T-helper 2 cell treated with Interferon-gamma antibody and Interleukin-4, amounts not matched to agents 5 μg/mL and 100 μg/mL, for 36 hours (primary cell): Measurements from ENCODE around the gene SH3PXD2B.
"Not testable (repeated sequence)": the region's sequence is repeated elsewhere in the genome, so short reads cannot be mapped to it uniquely, and the experiment has no call there.

Experiments used
- DNase-seq: peaks from one replicate; pipeline ENCODE4 v3.0.0; 2021; ENCODE audit warnings: low spot score
- H3K27ac Mint-ChIP-seq: one replicate; pipeline ENCODE4 v1.8.0; 2021; ENCODE audit warnings: mild to moderate bottlenecking, mixed read lengths
- H3K27me3 Mint-ChIP-seq: one replicate; pipeline ENCODE4 v1.8.0; 2021; ENCODE audit warnings: low read depth, mixed read lengths
- H3K36me3 Mint-ChIP-seq: one replicate; pipeline ENCODE4 v1.8.0; 2021; ENCODE audit warnings: low read depth, mixed read lengths
- H3K4me1 Mint-ChIP-seq: one replicate; pipeline ENCODE4 v1.8.0; 2021; ENCODE audit warnings: low read depth, mixed read lengths
- H3K4me3 Mint-ChIP-seq: one replicate; pipeline ENCODE4 v1.8.0; 2022; ENCODE audit warnings: mild to moderate bottlenecking, moderate library complexity, mixed read lengths
- H3K9me3 Mint-ChIP-seq: one replicate; pipeline ENCODE4 v1.8.0; 2021; ENCODE audit warnings: mixed read lengths

SH3PXD2B gene

GRCh38 chr5:172365948-172366608, 88.2 kb downstream of the SH3PXD2B start:
- Mint-ChIP-seq H3K4me1 (no peaks in the 10 kb centered on the region), H3K9me3 (peaks cover 9% of the 10 kb centered on the region), H3K27ac (no peak overlapping the region), H3K27me3 (no peaks in the 10 kb centered on the region), H3K36me3 (no peaks in the 10 kb centered on the region), H3K4me3 (no peak overlapping the region)
- no peak for DNase-seq

DNA sequence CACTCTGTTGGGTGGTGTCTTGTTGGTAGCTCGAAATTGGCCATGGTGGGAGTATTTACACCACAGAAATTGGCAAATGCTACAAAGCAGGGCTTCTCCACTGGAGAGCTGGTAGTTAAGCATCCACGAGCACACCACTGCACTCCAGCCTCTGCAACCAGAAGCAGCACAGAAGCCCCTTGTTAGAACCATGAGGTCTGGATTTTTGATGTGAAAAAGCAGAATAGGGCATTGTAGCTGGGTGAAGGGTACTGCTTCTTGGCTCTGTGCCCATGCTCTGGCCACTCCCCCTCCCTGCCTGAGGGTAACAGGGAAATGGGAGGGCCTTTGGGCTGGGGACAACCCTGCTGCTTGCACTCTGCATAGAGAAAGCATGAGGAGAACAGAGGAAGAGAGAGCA, 89.6 kb downstream of the SH3PXD2B start:
- no peak for DNase-seq
- Mint-ChIP-seq H3K4me1 (no peaks in the 10 kb centered on the region), H3K27me3 (no peaks in the 10 kb centered on the region), H3K9me3 (no peaks in the 10 kb centered on the region), H3K36me3 (no peaks in the 10 kb centered on the region), H3K27ac (no peak overlapping the region), H3K4me3 (no peak overlapping the region)

DNA sequence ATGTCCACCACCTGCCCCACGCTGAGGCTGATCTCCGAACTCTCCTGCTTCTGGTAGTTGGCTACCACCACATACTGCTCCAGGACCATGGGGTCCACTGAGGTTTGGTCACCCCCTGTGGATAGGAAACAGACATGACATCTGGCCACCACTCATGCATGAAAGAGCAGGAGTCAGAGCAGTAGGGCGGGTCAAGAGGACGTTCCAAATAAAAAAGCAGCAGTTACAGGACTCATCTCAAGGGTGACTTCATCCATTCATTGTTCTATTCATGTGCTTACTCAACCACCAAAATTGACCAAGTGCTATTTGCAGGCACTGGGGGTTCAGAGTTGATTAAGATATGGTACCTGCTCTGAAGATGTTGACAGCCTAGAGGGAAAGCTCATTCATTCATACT, 91.6 kb downstream of the SH3PXD2B start:
- Mint-ChIP-seq H3K4me3 (no peak overlapping the region), H3K4me1 (no peaks in the 10 kb centered on the region), H3K27me3 (no peaks in the 10 kb centered on the region), H3K36me3 (no peaks in the 10 kb centered on the region), H3K27ac (no peak overlapping the region), H3K9me3 (no peaks in the 10 kb centered on the region)
- DNase-seq: no peak

GRCh38 chr5:172361566-172362238, 92.6 kb downstream of the SH3PXD2B start:
- Mint-ChIP-seq H3K27ac (no peak overlapping the region), H3K4me3 (no peak overlapping the region), H3K9me3 (no peaks in the 10 kb centered on the region), H3K4me1 (no peaks in the 10 kb centered on the region), H3K27me3 (no peaks in the 10 kb centered on the region), H3K36me3 (no peaks in the 10 kb centered on the region)
- DNase-seq: no peak

DNA sequence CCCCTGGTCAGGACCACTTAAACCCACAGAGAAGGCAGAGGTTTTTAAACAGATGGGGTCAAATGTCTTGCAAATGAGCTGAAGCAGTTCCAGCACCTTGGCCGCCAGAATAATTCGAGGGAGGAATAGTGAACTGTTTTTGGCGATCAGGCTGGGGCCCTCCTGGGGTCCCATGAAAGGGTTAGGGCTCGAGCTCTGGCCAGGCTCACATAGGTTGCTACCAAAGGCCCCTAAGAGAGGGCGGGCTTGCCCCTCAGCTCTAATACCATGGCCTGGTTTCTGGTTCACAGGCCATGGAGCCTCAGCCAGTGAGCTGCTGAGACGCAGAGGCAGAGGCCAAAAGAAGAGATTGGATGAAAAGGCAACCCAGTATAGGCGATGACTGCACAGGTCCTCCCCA, 96.0 kb downstream of the SH3PXD2B start:
- no peaks in the 10 kb centered on the region for H3K27me3 Mint-ChIP-seq
- no peaks in the 10 kb centered on the region for H3K4me1 Mint-ChIP-seq
- H3K36me3 Mint-ChIP-seq: no peaks in the 10 kb centered on the region
- no peak overlapping the region for H3K4me3 Mint-ChIP-seq
- no peak overlapping the region for H3K27ac Mint-ChIP-seq
- H3K9me3 Mint-ChIP-seq: no peaks in the 10 kb centered on the region
- DNase-seq: no peak

GRCh38 chr5:172356527-172356926, 97.8 kb downstream of the SH3PXD2B start:
- Mint-ChIP-seq H3K4me1 (no peaks in the 10 kb centered on the region), H3K27me3 (no peaks in the 10 kb centered on the region), H3K27ac (no peak overlapping the region), H3K36me3 (no peaks in the 10 kb centered on the region), H3K4me3 (no peak overlapping the region), H3K9me3 (no peaks in the 10 kb centered on the region)
- DNase-seq: no peak

DNA sequence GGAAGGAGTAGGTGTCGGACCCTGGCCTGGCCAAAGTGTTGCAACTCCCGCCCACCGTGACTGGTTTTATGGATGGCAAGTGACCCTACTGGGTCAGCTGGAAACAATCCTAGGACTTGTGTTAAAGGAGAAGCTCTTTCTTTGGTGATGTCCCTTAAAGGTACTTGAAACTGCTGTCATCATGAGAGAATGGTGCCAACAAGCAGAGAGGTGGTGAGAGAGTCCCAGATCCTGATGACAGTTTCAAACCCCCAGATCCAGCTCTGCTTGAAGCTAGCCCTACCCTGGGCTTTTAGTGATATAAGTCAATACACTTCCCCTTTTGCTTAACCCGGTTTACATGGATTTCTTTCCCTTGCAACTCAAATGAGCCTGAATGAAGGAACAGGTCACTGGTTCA, 98.3 kb downstream of the SH3PXD2B start:
- Mint-ChIP-seq H3K27ac (no peak overlapping the region), H3K4me3 (no peak overlapping the region), H3K4me1 (no peaks in the 10 kb centered on the region), H3K36me3 (no peaks in the 10 kb centered on the region), H3K27me3 (no peaks in the 10 kb centered on the region), H3K9me3 (no peaks in the 10 kb centered on the region)
- DNase-seq: no peak

DNA sequence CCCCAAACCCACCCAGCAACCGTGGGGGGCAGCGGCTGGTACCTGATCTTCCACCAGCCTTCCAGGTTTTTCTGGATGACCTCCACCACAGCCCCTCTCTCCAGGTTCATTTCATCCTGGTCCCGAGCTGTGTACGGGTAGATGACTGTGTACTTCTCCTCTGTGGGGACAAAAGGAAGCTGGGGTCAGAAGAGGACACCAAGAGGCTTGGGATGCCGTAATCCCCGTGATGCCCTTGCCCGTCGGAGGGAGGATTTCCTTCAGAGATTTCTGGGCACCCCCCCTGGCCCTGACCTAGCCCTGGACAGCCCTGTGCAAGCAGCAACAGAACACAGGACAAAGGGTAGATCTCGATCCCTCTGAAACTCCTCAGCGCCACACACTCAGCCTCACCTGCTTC, 100.5 kb downstream of the SH3PXD2B start:
- Mint-ChIP-seq H3K36me3 (no peaks in the 10 kb centered on the region), H3K9me3 (no peaks in the 10 kb centered on the region), H3K27me3 (no peaks in the 10 kb centered on the region), H3K4me3 (no peak overlapping the region), H3K4me1 (no peaks in the 10 kb centered on the region), H3K27ac (no peak overlapping the region)
- DNase-seq: no peak

DNA sequence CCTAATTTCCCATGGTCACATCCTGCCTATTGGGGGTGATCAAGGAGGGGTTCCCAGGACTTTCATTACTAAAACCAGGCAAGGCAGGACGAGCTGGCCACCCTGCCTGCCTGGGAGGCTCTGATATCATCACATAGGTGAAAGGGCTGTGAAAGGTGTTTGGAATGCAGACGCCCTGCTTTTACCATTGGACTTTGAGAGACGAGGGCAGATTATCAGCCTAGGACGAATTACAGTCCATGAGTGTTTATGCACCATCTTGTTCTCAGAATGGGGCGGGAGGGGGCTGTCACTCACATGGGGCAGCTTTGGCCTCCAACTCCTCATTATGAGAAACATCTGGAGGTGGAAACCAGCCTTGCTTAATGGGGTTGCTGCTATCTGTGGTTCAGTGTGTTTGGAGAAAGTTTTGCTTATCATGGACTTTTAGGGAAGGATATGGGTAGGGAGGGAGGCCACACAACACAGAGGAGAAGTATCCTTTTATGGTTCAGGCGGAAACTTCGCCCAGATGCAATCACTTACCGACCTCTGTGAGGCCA, 101.0 kb downstream of the SH3PXD2B start:
- H3K27me3 Mint-ChIP-seq: no peaks in the 10 kb centered on the region
- H3K4me3 Mint-ChIP-seq: no peak overlapping the region
- H3K4me1 Mint-ChIP-seq: no peaks in the 10 kb centered on the region
- DNase-seq: no peak
- no peaks in the 10 kb centered on the region for H3K9me3 Mint-ChIP-seq
- no peaks in the 10 kb centered on the region for H3K36me3 Mint-ChIP-seq
- H3K27ac Mint-ChIP-seq: no peak overlapping the region

DNA sequence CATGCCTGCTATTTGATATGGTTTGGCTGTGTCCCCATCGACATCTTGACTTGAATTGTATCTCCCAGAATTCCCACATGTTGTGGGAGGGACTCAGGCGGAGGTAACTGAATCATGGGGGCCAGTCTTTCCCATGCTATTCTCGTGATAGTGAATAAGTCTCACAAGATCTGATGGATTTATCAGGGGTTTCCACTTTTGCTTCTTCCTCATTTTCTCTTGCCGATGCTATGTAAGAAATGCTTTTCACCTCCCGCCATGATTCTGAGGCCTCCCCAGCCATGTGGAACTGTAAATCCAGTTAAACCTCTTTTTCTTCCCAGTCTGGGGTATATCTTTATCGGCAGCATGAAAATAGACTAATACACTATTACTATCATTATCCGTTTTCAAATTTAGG, 101.8 kb downstream of the SH3PXD2B start:
- not testable (repeated sequence) for H3K27me3 Mint-ChIP-seq, H3K4me1 Mint-ChIP-seq, DNase-seq, H3K27ac Mint-ChIP-seq, H3K36me3 Mint-ChIP-seq, H3K9me3 Mint-ChIP-seq, H3K4me3 Mint-ChIP-seq

DNA sequence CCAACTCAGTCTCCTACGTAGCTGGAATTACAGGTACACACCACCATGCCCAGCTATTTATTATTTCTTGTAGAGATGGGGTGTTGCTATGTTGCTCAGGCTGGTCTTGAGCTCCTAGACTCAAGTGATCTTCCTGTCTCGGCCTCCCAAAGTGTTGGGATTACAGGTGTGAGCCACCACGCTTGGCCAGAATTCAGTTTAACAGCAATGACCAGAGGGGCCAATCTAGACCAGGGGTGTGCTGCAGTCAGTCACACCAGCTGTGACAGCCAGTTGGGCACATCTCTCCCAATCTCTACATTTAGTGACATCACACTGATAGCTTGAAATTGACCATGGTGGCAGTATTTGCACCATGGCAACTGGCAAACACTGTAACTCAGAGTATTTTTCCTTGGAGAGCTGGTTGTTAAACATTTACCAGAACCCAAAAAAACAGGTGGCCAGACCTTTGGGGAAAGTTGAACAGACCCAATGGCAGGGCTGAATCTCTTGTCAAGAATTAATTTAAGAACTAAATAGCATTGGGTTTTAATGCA, 103.0 kb downstream of the SH3PXD2B start:
- H3K4me1 Mint-ChIP-seq: no peaks in the 10 kb centered on the region
- H3K27ac Mint-ChIP-seq: no peak overlapping the region
- DNase-seq: no peak
- H3K36me3 Mint-ChIP-seq: no peaks in the 10 kb centered on the region
- H3K9me3 Mint-ChIP-seq: no peaks in the 10 kb centered on the region
- peaks cover 5% of the 10 kb centered on the region for H3K27me3 Mint-ChIP-seq
- no peak overlapping the region for H3K4me3 Mint-ChIP-seq

DNA sequence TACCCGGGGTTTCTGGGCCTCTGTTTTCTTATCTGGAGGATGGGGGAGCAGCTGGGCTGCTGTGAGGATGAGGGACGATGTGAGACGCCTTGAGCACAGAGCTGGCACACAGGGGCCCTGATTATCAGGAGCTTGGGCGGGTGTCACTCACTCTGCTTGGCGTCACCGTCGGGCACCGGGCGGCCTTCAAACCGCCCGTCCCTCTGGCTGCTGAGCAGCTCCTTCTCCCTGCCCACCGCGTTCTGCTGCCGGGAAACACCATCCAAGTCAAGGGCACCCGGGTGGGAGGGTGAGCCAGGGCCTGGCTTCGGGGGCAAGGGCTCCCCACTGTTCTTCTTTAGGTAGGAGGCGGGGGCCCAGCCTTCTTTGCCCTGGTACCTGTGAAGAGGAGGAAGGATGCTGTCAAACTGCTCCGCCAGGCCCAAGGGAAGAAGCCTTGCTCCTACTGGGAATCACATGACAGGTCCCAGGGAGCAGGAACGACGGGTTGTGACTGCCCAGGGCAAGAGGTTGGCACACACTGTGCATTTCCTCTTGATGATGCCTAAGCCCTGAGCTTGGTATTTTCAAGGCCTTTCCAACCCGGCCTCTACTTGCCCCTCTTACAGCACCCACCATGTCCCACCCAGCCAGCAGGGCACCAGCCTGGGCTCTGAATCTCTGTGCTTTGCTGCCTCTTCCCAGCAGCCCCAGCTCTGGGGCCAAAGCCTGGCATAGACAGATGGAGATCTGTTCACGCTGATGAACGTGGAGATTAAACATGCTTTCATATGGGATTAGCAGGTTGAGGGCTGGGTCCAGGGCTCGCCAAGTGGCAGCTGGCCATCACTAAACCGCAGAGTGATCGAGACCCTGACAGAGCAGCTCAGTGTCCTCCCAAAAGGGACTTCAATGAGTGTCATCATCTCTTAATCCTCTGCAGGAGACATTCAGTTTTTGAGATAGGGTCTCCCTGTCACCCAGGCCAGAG, 103.8 kb downstream of the SH3PXD2B start:
- no peaks in the 10 kb centered on the region for H3K4me1 Mint-ChIP-seq
- no peaks in the 10 kb centered on the region for H3K9me3 Mint-ChIP-seq
- H3K36me3 Mint-ChIP-seq: no peaks in the 10 kb centered on the region
- no peak overlapping the region for H3K27ac Mint-ChIP-seq
- peaks cover 5% of the 10 kb centered on the region for H3K27me3 Mint-ChIP-seq
- H3K4me3 Mint-ChIP-seq: no peak overlapping the region
- no peak for DNase-seq

DNA sequence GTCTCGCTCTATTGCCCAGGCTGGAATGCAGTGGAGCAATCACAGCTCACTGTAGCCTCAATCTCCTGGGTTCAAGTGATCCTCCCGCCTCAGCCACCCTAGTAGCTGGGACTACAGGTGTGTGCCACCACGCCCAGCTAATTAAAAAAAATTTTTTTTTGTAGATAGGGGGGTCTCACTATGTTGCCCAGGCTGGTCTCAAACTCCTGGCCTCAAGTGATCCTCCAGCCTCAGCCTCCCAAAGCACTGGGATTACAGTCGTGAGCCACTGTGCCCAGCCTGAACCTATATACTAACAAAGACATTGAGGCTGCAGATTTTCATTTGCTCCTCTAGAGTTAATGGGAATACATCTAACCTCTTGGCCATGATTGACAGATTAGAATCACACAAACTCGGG, 105.6 kb downstream of the SH3PXD2B start:
- H3K27me3 Mint-ChIP-seq, DNase-seq, H3K27ac Mint-ChIP-seq, H3K4me1 Mint-ChIP-seq, H3K9me3 Mint-ChIP-seq, H3K4me3 Mint-ChIP-seq, H3K36me3 Mint-ChIP-seq: not testable (repeated sequence)

DNA sequence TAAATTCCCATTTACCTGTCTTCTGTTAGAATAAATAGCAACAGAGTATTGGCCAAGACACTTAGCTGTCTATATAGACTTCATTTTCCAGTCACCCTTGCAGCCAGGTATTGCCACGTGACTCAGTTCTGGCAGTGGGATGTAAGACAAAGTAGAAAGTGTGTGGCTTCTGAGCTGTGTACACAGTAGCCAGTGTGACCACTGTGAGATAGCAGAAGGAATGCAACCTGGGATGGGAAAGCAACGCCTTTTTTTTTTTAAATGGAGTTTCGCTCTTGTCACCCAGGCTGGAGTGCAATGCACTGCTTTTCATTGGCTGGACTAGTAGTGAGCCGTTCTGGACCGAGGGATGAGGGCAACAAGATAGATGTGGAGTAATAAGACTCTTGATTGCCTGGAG, 106.2 kb downstream of the SH3PXD2B start:
- Mint-ChIP-seq H3K4me1 (no peaks in the 10 kb centered on the region), H3K9me3 (no peaks in the 10 kb centered on the region), H3K27ac (no peak overlapping the region), H3K4me3 (no peak overlapping the region), H3K36me3 (no peaks in the 10 kb centered on the region), H3K27me3 (peaks cover 5% of the 10 kb centered on the region)
- DNase-seq: no peak
